IPS DF 19.7 (cell line): ENCODE data around the gene ZDHHC21.
"Not testable (repeated sequence)": the region's sequence is repeated elsewhere in the genome, so short reads cannot be mapped to it uniquely, and the experiment has no call there.

Experiments used
- DNase-seq: peaks from one replicate; pipeline ENCODE4 v3.0.0-alpha.2; 2013; ENCODE audit warnings: low read depth, low spot score

ZDHHC21 gene

DNA sequence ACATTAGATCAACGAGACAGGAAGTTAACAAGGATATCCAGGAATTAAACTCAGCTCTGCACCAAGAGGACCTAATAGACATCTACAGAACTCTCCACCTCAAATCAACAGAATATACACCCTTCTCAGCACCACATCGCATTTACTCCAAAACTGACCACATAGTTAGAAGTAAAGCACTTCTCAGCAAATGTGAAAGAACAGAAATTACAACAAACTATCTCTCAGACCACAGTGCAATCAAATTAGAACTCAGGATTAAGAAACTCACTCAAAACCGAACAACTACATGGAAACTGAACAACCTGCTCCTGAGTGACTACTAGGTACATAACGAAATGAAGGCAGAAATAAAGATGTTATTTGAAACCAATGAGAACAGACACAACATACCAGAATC, 10.6 kb downstream of the ZDHHC21 start:
- not testable (repeated sequence) for DNase-seq

DNA sequence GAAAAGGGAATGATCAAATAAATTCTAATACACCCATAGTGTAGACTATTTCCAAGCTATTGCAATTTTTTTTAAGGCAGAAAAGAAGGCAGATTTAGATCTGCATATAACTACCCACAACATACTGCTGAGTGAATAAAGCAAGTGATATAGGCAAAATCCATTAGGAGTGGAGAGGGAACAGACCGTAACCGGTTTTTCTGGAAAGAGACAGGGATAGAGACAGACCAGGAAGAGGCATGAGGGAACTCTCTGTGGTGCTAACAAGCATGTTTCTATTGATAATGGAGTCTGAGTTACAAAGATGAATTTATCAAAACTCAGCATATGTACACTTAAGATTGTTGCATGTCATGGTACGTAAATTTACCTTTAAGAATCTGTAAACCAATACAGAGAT, 14.5 kb downstream of the ZDHHC21 start:
- no peak for DNase-seq

DNA sequence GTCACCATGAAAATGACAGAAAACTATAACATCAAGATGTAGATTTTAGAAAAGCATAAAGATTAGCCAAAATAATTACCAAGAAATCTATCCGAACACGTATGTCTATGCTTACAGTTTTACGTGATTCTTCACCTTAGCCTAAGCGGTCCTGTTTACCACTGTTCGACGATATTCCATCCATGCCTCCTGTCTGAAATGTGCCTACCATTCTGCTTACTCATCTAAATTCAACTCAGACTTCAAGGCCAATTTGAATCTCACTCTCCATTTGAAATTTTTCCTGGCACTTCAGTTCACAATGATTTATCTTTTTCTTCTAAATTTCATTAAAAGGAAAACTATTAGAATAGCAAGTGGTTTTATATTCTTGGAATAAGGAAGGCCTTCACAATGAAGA, 15.4 kb downstream of the ZDHHC21 start:
- DNase-seq = no peak

DNA sequence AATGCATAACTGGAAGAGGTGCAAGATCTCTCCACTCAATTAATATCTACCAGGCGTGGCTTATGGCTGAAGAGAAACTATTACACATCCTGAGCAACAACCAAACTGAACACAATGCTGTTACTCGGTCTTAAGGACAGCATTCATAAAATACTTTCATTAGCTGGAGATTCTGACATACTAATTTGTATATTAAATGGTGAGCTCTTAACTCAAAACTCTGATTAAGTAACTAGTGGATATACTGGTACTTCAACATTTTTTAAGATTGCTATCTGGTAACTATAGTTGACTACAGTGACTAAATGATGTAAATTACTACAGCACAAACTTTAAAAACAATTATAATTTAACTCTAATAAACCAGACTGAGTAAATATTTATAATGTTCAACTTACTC, 15.8 kb downstream of the ZDHHC21 start:
- no peak for DNase-seq

DNA sequence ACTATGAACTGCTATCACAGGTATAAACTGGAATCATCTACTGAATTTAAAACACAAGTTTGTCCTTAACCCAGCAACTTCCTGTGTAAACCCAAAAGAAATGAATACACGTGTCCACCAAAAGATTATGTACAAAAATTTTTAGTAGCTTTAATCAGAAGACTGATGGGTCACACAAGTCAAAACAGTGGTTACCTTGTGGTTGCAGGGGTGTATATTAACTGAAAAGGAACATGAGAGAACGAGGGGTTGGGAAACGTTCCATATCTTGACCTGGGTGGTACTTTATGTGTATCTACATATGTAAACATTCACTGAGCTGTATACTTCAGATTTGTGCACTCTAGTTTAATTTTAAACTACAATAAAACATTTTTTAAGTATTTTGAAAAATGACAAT, 18.6 kb downstream of the ZDHHC21 start:
- no peak for DNase-seq

DNA sequence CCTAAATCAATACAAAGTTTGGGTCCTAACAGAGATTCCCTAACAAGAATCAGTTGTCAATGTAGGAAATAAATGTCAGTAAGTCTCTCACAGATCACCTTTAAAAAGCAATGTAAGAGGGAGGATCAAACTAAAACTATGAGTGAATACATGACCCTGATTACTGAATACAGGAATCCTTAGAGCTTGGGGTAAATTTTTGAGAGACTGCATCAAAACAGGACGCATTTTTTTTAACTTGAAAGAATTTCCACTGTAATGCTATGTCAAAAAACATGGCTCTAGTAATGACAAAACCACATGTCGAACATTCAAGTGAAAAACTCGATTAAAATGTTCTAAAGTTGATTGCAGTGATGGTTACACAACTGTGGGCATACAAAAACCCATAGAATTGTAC, 21.9 kb downstream of the ZDHHC21 start:
- DNase-seq = no peak

DNA sequence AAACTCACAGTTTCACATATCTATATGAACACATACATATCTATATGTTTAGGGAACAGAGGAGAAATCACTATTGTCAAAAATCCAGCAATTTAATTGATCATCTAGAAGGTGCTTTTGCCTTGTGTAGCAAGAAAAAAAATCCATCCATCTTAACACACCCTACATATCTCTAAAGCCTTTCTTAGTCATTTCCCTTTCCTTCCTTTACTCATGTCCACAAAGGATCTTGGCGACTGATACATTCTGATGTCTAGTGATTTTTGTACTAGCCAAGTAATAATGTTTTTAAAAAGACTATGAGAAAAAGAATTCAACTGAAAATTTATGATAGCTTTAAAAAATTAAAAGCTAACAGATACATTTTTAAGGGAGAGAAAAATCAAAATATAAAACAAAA, 22.5 kb downstream of the ZDHHC21 start:
- no peak for DNase-seq

DNA sequence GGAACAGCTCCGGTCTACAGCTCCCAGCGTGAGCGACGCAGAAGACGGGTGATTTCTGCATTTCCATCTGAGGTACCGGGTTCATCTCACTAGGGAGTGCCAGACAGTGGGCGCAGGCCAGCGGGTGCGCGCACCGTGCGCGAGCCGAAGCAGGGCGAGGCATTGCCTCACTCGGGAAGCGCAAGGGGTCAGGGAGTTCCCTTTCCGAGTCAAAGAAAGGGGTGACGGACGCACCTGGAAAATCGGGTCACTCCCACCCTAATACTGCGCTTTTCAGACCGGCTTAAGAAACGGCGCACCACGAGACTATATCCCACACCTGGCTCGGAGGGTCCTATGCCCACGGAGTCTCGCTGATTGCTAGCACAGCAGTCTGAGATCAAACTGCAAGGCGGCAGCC, 29.2 kb downstream of the ZDHHC21 start:
- not testable (repeated sequence) for DNase-seq

DNA sequence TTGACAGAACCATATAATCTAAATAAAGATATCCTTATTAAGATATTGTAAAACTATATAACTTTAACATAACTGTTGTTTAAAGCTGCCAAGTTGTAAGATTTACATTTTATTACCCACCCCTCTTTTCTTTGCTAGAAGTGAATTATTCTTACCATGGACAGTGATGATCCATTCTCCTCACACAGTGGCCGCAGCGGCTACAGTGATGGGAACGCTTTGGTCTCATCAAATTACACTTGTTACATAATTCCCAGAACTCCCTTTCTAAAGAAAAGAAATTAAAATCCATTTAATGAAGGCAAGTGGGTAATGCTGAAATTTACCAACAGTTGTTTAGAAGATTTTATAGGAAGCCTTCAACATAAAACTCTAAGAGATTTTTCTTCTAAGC, 31.2 kb downstream of the ZDHHC21 start:
- no peak for DNase-seq

DNA sequence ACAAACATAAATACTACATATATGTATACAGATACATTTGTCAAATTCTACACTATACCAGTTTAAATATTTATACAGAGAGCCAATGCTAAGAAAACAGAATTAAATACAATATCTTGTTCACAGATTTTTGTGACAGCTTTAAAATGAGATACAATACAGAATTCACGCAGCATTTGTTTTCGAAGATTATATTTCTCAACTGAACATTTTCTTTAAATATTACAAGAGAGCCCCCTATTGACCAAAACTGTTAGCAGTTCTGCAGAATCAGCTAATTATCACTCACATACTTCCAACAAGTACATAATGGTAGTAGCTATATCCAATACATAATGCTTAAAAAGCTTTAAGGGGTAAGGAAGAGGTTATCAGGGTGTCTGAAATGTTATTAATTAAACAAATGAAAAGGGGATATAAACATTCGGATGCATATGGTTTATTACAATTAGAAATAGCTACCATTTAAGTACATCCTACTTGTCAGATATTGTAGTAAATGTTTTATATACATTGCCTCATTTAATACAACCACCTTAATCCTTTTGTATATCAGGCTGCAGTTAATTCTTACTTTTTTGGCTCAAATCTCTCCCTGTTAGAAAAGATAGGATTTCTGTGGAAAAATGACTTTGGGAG, 31.7 kb downstream of the ZDHHC21 start:
- no peak for DNase-seq

DNA sequence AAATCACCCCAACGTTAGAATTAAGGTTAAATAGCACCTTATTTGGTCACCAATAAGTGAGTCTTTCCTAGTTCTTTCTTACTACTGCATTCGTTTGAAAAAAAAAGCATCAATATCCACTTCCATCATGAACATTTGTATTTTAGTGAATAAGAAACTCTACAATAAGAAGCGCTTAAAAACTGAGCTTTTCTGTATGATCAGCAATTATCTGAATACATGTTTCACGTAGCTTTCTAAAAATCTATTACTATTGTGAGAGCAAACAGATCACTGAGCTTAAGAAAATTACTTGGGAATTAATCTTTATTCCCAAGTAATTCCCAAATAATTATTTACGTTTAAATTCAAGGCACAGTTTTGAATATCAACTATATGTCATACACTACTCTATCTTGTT, 32.5 kb downstream of the ZDHHC21 start:
- no peak for DNase-seq

DNA sequence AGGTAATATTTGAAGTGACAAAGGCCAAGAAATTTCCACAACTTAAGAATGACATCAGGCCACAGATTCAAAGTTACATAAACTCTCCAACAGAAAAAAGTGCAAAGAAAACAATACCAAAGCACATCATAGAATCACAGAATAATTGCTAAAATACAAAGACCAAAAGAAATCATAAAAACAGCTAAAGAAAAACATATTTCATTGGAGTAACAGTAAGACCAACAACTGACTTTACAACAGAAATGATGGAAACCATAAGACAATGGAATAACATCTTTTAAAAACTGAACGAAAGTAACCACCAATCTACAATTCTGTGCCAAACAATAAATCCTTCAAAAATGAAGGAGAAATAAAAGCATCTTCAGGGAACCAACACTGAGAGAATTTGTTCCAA, 38.3 kb downstream of the ZDHHC21 start:
- no peak for DNase-seq

DNA sequence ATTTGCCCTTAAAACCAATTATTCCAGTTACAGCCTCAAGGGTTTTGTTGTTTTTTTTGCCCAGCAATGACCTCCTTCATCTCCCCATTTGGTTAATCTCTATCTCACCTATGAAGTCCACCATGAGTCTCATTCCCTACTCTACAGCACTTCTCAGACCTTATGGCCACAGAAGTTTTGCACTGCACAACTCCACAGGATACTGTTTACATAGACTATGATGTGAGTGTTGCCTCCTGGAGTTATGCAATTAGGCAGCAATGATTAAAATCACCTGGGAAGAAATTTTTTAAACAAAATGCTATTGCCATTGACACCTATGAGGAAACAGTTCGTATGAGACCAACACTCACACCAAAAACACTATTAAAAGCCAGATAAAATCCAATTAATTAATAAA, 39.7 kb downstream of the ZDHHC21 start:
- no peak for DNase-seq

DNA sequence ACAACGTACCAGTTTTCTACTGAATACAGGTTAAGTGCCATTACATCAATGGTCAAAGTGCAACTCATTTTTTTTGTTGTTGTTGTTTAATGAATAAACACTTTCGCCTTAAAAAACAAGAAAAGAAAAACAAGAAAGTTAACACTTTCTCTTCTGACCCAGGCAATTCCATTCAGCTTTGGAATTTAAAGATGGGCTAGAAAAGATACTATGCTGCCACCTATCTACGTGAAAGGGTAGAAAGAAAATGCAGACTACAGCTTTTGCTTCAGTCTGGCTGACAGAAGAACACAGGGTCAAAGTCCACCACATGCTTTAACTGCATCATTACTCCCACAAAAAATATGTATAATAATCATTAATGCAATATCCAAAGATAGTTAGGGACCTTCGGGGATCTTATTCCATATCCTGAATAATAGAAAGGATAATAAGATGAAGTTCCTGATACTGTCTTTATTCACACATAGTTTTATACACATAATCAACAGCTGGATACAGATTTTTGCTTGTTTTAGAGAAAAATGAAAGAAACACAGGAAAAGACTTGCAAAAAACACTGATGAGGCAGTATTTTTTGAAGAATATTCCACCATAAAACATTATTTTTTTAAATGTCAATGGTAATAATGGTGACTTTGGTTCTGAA, 40.4 kb downstream of the ZDHHC21 start:
- DNase-seq = no peak

DNA sequence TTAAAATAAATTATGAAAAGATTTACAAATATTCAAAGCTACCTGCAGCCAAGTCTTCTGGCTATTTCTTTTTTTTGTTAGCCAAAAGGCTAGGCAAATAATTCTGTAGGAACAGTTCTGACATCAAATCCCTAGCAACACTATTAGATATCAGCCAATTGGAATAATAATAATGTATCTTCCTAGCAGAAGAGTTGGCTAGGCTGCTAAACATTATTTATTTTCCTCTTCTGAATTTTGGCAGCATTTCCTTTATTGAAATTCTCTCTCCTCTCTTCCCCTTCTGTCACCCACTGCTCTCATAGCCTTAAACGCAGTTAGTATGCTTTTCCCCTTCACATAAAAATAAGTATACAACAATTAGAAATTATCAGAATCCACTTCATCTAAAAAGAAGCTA, 42.6 kb downstream of the ZDHHC21 start:
- no peak for DNase-seq

DNA sequence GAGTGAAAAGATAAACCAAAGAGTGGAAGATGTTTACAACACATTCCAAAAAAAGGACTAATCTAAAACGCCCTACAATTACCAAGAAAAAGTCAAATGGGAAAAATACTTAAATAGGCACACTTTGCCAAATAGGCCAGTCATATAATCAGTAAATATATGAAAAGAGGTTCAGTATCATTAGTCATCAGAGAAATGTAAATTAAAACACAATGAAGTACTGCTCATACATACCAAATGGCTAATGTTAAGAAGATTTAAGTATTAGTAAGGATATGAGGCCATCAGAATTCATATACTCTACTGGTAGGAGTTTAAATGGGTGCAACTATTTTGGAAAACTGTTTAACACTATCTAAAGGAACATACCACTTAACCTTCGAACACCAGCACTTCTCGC, 47.6 kb downstream of the ZDHHC21 start:
- DNase-seq = no peak

DNA sequence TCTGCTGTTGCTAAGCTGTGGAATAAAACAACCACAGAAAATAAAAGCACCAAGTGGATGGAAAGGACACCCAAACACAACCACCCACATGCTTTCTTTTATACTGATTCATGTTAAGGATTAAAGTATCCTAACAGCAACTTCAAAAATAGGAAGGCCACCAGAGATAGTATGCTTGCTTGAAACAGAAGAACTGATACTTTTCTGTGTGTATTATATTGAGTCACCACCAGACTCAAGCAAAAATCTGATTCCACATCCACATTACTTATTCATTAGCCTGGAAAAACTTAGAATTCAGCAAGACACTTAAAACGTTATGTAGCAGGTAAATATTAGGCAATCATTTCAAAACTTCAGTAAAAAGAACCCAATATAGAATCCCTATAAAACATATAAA, 52.3 kb downstream of the ZDHHC21 start:
- no peak for DNase-seq

DNA sequence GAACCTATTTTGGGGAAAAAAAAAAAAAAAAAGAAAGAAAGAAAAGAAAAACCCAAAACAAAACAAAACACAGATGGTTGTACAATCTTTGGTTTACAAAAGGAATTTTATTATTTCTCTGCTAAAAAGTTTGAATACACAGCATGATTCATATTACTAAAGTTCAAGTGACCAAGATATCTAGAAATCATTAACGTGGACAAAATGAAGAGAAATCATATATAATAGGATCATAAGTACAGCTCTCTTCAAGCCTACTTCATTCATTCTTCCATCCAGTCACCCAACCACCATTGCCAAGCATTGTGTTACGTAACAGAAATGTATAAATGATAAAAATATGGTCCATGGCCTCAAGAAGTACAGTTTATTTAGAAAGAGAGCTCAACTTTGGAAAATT, 52.9 kb downstream of the ZDHHC21 start:
- DNase-seq = no peak

DNA sequence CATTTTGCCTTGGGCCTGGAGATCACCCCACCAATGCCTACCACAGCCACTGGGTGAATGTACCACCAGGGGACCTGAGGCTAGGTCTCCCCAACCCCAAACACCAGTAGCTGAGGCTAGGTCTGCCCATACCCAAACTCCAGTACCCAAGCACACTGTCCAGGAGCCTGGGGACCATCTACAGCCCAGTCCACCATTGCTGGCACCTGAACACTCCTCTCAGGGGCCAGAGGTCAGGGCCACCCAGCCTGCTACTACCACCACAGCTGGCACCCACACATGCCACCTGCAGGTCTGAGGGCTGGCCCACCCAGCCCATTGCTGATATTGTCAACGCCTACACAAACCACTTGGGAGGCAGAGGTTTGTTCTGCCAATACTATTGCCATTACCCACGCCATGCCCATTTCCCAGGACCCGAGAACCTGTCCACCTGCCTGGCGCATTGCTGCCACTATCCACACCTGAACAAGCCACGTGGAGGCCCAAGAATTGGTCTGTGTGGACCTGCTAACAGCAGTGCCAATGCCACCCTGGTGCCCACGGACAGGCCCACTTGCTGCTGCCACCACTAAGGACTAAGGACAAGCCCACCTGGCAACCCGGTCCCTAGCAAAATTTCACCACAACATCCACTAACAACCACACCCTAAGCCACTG, 59.2 kb downstream of the ZDHHC21 start:
- no peak for DNase-seq

DNA sequence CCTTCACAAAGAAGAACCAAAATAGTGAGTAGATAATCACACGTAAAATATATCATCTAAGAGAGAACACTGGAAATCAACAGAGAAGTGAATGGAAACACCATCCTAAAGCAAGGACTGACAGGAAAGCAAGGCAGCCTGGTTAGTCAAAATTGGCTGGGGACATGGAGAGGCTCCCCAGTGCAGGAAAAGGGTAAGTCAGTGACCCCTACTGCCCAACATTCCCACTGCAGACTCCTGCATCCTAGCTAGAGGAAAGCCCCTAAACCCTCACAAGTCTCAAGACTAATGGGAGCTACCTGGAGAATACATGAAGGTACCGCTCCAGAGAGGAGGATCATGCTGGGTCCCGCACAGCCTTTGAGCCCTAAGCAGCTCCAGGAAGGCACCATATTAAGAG, 60.1 kb downstream of the ZDHHC21 start:
- no peak for DNase-seq

DNA sequence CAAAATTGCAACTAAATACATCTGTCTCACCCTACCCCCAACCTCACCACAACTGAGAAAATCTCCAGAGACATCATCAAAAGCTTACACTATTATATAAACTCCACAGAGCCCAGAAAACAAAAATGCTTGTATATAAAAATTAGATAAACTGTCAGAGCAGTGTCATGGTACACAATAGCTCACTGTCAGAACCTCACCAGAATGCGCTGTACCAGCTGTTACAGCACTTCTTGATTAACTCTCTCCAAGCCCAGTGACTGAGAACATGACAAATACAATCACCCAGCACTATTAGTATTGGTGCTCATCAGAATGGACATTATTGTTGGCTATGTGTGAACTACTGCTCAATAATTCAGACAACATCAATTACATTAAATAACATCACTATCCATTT, 65.7 kb downstream of the ZDHHC21 start:
- DNase-seq = no peak

DNA sequence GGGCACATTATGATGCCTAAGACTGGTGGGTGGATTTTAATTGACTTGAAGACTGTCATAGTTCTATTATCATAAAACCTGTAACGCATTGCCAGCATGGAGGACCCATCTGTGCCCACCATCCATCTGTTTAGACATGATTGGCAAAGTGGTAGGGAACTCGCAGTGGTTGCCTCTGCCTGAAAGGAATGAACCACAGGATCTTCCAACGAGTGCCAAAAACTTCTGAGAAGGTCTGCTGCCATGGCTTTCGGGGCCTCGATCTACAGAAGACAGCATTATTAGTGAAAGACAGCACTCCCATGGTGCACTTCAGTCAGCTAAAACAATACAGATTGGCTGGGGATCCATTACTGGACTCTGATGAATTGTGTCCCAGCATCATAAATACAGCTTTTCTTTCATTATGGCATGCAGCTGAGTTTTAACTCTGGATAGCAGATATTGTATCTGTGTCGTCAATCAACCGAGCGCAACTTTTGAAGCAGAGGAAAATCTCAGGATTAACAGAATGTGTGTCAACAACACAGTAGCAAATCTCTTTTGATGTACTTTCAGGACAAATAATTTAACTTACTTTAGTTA, 74.3 kb downstream of the ZDHHC21 start:
- DNase-seq = no peak
